ENCODE data around the gene MYCL. TPM values are rescaled to one million over a fixed set of nuclear protein-coding genes. Genes with fewer than 3 reads are reported as not detected.

Gene MYCL
- total and polyA plus RNA-seq, 2 of the 13 experiments (the other 11 are each of a cell fraction or from before 2014, with no cell fraction given): 0.31 to 1.7 TPM

DNA sequence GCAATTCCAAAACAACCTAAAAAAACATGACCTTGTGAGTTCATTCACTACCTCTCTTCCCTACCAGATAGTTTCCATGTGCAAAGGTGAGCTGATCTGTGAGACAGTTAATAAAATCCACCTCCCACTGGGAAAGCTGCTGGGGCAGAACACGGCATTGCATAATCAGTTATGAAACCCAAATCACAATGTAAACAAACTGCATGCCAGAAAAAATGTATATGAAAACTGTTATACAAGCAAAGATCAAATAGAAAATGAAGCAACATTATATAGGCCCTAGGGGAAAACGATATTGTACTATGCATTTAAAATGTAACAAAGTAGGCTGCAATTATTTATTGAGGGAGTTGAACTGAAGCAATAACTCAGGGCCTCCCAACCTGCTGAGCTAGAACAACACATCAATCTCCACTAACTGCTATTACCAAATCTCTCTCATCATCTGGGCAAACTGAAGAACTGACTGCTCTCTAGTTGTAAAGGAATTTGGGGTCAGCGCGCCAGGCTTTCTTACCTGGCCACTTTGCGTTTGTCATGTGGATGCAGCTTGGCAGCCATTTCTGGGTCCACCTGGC, 49.4 kb downstream of the MYCL start (continued):
- TF ChIP-seq, protein P1, sequence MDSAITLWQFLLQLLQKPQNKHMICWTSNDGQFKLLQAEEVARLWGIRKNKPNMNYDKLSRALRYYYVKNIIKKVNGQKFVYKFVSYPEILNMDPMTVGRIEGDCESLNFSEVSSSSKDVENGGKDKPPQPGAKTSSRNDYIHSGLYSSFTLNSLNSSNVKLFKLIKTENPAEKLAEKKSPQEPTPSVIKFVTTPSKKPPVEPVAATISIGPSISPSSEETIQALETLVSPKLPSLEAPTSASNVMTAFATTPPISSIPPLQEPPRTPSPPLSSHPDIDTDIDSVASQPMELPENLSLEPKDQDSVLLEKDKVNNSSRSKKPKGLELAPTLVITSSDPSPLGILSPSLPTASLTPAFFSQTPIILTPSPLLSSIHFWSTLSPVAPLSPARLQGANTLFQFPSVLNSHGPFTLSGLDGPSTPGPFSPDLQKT (CRISPR knock-in tag; IDR thresholded peaks at IDR 0.05; ENCODE audit: borderline replicate concordance): no peak
- 0 out of 2 replicates have a peak, but pooled peaks have one; percentile 4 for TF ChIP-seq STAG1 (CRISPR knock-in tag; IDR thresholded peaks at IDR 0.05)
- TF ChIP-seq SRSF4 (IDR thresholded peaks at IDR 0.05; ENCODE audit: low read depth, low read length, poor library complexity, severe bottlenecking): no peak
- TF ChIP-seq, protein P2, sequence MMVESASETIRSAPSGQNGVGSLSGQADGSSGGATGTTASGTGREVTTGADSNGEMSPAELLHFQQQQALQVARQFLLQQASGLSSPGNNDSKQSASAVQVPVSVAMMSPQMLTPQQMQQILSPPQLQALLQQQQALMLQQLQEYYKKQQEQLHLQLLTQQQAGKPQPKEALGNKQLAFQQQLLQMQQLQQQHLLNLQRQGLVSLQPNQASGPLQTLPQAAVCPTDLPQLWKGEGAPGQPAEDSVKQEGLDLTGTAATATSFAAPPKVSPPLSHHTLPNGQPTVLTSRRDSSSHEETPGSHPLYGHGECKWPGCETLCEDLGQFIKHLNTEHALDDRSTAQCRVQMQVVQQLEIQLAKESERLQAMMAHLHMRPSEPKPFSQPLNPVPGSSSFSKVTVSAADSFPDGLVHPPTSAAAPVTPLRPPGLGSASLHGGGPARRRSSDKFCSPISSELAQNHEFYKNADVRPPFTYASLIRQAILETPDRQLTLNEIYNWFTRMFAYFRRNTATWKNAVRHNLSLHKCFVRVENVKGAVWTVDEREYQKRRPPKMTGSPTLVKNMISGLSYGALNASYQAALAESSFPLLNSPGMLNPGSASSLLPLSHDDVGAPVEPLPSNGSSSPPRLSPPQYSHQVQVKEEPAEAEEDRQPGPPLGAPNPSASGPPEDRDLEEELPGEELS (CRISPR knock-in tag; IDR thresholded peaks at IDR 0.05): peak; percentile 82
- no peak for TF ChIP-seq ZNF354B (CRISPR knock-in tag; IDR thresholded peaks at IDR 0.05)
- no peak for TF ChIP-seq ZSCAN21 (CRISPR knock-in tag; IDR thresholded peaks at IDR 0.05; ENCODE audit: borderline replicate concordance)
- TF ChIP-seq, protein P3, sequence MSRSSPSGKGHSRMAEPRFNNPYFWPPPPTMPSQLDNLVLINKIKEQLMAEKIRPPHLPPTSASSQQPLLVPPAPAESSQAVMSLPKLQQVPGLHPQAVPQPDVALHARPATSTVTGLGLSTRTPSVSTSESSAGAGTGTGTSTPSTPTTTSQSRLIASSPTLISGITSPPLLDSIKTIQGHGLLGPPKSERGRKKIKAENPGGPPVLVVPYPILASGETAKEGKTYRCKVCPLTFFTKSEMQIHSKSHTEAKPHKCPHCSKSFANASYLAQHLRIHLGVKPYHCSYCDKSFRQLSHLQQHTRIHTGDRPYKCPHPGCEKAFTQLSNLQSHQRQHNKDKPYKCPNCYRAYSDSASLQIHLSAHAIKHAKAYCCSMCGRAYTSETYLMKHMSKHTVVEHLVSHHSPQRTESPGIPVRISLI (CRISPR knock-in tag; IDR thresholded peaks at IDR 0.05; ENCODE audit: borderline replicate concordance): peak; percentile 66
- TF ChIP-seq XBP1 (CRISPR knock-in tag; IDR thresholded peaks at IDR 0.05): no peak
- TF ChIP-seq ZNF720 (CRISPR knock-in tag; IDR thresholded peaks at IDR 0.05): no peak
- no peak for TF ChIP-seq SATB2 (CRISPR knock-in tag; IDR thresholded peaks at IDR 0.05)
- no peak for TF ChIP-seq SSRP1 (CRISPR knock-in tag; IDR thresholded peaks at IDR 0.05)
- TF ChIP-seq MED13 (CRISPR knock-in tag; IDR thresholded peaks at IDR 0.05): no peak
- TF ChIP-seq, protein P4, sequence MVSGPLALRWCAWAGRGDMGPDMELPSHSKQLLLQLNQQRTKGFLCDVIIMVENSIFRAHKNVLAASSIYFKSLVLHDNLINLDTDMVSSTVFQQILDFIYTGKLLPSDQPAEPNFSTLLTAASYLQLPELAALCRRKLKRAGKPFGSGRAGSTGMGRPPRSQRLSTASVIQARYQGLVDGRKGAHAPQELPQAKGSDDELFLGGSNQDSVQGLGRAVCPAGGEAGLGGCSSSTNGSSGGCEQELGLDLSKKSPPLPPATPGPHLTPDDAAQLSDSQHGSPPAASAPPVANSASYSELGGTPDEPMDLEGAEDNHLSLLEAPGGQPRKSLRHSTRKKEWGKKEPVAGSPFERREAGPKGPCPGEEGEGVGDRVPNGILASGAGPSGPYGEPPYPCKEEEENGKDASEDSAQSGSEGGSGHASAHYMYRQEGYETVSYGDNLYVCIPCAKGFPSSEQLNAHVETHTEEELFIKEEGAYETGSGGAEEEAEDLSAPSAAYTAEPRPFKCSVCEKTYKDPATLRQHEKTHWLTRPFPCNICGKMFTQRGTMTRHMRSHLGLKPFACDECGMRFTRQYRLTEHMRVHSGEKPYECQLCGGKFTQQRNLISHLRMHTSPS (CRISPR knock-in tag; IDR thresholded peaks at IDR 0.05; ENCODE audit: low read depth): no peak
- TF ChIP-seq SNAI1 (CRISPR knock-in tag; IDR thresholded peaks at IDR 0.05; ENCODE audit: borderline replicate concordance): no peak
- TF ChIP-seq, protein P5, sequence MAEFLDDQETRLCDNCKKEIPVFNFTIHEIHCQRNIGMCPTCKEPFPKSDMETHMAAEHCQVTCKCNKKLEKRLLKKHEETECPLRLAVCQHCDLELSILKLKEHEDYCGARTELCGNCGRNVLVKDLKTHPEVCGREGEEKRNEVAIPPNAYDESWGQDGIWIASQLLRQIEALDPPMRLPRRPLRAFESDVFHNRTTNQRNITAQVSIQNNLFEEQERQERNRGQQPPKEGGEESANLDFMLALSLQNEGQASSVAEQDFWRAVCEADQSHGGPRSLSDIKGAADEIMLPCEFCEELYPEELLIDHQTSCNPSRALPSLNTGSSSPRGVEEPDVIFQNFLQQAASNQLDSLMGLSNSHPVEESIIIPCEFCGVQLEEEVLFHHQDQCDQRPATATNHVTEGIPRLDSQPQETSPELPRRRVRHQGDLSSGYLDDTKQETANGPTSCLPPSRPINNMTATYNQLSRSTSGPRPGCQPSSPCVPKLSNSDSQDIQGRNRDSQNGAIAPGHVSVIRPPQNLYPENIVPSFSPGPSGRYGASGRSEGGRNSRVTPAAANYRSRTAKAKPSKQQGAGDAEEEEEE (CRISPR knock-in tag; IDR thresholded peaks at IDR 0.05; ENCODE audit: borderline replicate concordance): no peak
- TF ChIP-seq PPARG (CRISPR knock-in tag; conservative IDR thresholded peaks at IDR 0.05): peak; percentile 97
- TF ChIP-seq, protein P6, sequence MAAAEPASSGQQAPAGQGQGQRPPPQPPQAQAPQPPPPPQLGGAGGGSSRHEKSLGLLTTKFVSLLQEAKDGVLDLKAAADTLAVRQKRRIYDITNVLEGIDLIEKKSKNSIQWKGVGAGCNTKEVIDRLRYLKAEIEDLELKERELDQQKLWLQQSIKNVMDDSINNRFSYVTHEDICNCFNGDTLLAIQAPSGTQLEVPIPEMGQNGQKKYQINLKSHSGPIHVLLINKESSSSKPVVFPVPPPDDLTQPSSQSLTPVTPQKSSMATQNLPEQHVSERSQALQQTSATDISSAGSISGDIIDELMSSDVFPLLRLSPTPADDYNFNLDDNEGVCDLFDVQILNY (CRISPR knock-in tag; conservative IDR thresholded peaks at IDR 0.05): no peak
- TF ChIP-seq, protein P7, sequence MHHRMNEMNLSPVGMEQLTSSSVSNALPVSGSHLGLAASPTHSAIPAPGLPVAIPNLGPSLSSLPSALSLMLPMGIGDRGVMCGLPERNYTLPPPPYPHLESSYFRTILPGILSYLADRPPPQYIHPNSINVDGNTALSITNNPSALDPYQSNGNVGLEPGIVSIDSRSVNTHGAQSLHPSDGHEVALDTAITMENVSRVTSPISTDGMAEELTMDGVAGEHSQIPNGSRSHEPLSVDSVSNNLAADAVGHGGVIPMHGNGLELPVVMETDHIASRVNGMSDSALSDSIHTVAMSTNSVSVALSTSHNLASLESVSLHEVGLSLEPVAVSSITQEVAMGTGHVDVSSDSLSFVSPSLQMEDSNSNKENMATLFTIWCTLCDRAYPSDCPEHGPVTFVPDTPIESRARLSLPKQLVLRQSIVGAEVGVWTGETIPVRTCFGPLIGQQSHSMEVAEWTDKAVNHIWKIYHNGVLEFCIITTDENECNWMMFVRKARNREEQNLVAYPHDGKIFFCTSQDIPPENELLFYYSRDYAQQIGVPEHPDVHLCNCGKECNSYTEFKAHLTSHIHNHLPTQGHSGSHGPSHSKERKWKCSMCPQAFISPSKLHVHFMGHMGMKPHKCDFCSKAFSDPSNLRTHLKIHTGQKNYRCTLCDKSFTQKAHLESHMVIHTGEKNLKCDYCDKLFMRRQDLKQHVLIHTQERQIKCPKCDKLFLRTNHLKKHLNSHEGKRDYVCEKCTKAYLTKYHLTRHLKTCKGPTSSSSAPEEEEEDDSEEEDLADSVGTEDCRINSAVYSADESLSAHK (CRISPR knock-in tag; IDR thresholded peaks at IDR 0.05; ENCODE audit: borderline replicate concordance): no peak
